HG02571 (cell line): ENCODE results near the gene CREB3L2.

ENCODE experiments used
- ATAC-seq: cut with Tn5 transposase; IDR thresholded peaks from one replicate; pipeline ENCODE4 v1.9.1; 2021; ENCODE audit warnings: mild to moderate bottlenecking, moderate library complexity; ENCODE audit not compliant: unreplicated experiment

The CREB3L2 gene

GRCh38 chr7:137953665-137954470 lies 48.0 kb downstream of the CREB3L2 start:
- ATAC-seq: no peak

GRCh38 chr7:137953043-137953664 lies 48.7 kb downstream of the CREB3L2 start:
- no peak for ATAC-seq

DNA sequence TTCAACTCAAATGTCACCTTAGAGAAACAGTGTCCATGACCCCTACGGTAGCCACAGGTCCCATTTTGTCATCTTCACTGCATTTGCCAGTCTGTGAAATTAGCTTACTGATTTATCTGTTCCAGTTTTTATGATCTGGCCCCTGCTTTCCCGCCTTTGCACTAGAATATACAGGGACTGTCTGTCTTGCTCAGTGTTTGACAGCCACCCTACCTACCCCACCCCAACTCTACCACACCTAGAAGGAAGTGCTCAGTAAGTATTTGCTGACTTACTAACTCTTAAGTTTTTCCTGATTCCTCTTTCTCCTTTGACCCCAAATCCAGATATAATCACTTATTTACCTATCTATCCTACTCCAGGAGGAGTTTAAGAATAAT lies 49.5 kb downstream of the CREB3L2 start:
- ATAC-seq: no peak

DNA sequence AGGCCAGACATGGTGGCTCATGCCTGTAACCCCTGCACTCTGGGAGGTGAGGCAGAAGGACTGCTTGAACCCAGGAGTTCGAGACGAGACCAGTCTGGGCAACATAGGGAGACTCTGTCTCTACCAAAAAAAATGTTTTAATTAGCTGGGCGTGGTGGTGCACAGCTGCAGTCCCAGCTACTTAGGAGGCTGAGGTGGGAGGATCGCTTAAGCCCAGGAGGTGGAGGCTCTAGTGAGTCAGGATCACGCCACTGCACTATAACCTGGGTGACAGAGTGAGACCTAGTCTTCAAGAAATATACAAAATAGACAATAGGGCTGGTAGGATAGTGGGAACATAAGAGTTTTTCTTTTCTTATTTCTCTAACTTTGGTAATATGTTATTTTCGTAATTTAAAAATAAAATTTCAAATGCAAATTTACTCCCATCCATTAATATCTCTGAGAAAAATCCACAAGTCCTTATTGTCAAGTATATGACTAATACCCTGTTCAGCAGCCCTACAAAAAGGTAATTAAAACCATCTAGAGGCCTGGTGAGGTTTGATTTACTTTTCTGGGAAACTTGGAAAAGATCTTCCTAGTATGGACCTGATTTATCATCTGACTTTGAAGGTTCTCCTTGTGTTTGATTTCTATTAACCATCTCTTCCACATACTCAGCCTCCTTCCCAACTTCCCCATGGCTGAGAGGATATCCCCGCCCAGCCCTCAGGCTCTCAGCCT lies 50.0 kb downstream of the CREB3L2 start:
- ATAC-seq: no peak

DNA sequence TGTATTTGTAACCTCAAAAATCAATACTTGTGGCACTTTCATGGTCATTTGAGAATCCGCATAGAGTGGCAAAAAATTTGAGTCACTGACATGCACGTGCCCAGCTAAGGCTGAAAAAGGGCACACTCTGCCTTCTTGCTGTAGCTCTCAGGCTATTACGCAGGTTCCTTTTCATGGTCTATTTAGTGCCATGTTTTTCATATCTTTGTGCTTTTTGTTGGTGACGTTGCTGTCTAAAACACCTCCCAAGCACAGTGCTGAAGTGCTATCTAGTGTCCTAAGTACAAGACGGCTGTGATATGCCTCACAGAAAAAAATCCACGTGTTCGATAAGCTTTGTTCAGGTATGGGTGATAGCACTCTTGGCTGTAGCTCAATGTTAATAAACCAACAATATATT lies 50.9 kb downstream of the CREB3L2 start:
- ATAC-seq: no peak

DNA sequence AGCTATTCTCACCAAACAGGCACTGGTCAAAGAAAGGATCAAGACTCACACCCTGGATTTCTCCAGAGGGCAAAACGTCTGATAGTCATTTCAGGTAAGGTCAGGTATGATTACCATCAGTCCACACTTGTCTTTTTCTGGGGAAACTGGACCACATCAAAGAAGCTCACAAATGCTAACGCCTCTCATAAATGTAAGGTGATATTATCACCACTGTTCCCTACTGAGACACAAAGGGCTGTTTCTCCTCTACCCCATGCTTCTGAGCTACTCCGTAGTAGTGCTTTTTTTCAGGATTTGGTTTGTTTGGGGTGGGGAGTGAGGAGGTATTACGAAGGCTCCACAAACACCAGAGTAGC lies 51.6 kb downstream of the CREB3L2 start:
- no peak for ATAC-seq

GRCh38 chr7:137949416-137950262 lies 52.2 kb downstream of the CREB3L2 start:
- no peak for ATAC-seq

- no peak for ATAC-seq
Measured at GRCh38 chr7:137948845-137949330, 53.0 kb downstream of the CREB3L2 start.

- ATAC-seq: no peak
Measured at GRCh38 chr7:137948083-137948844, 53.6 kb downstream of the CREB3L2 start.

DNA sequence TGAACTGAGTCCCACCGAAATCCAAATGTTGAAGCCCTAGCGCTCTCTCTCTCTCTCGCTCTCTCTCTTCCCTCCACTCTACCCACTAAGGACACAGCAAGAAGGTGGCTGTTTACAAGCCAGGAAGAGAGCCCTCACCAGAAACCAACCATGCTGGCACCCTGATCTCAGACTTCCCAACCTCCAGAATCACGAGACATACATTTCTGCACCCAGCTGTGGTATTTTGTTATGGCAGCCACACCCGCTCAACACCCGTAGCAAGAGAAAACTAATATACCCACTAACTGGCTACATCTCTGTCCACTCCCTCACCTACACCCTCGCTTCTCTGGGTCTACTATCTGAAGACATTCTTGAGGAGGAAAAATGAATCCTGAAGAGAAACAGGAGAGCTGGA lies 54.8 kb downstream of the CREB3L2 start:
- ATAC-seq: no peak

DNA sequence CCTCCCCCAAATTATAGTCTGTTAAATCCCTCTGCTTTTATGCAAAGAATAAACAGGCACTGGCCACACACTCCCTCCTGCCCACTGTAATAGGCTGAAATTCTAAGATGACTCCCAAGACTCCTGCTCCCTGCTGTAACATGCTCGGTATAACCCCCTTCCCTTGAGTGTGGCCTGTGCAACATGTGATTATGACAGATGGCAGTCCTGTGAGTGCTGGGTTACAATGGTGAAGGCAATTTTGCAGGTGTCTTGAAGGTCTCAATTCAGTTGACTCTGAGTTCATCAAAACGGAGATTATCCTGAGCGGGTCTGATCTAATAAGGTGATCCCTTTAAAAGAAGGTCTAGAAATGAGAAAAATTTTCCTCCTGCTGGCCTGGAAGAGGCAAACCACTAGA lies 55.9 kb downstream of the CREB3L2 start:
- no peak for ATAC-seq

GRCh38 chr7:137944168-137944567 lies 57.7 kb downstream of the CREB3L2 start:
- ATAC-seq: no peak

- ATAC-seq: no peak
Measured at GRCh38 chr7:137943132-137943551, 58.7 kb downstream of the CREB3L2 start.

DNA sequence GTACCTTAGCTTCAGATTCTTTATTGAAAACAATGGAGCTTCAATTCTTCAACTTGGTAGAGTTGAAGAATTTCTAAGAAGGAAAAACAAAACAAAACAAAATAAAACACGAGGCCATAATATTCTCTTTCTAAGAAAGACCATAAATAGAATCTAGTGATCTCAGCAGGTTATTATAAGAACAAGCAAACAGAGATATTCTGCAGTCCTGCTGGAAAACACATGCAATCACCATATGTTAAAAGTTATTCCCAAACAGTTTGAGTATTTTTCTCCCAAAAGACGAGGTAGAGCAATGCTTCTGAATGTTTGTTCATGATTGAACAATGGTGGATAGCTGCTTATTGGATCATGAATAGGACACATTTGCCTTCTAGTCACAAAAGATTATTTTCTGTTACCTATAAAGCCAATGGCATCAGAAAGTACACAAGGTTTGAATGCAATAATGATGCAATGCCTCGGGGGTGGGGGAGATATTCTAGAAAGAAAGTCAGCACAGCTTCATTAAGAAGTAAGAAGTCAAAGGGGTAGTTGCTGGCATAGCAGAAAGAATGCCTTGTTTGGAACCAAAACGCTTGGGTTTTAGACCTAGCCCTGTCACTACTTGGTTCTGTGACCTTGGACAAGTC lies 59.3 kb downstream of the CREB3L2 start:
- no peak for ATAC-seq

- no peak for ATAC-seq
Measured at GRCh38 chr7:137940656-137941518, 61.0 kb downstream of the CREB3L2 start.

- ATAC-seq: no peak
Measured at GRCh38 chr7:137940218-137940617, 61.7 kb downstream of the CREB3L2 start.

DNA sequence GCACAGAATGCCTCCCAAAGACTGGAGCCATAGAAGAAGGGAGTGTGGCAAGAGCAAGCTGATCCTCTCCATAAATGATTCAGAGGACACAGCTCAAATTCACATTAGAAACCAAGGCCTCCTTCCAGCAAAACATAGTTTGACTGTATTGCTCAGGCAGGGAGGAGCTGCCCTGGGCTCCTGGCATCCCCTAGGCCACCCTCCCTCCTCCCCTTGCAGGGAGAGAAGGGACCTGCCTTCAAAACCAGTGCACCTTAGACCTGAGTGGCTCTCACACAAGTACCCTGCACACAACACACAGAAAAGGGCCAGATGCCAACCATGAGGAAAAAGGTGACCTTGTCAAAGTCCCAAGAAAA lies 64.7 kb downstream of the CREB3L2 start:
- no peak for ATAC-seq

DNA sequence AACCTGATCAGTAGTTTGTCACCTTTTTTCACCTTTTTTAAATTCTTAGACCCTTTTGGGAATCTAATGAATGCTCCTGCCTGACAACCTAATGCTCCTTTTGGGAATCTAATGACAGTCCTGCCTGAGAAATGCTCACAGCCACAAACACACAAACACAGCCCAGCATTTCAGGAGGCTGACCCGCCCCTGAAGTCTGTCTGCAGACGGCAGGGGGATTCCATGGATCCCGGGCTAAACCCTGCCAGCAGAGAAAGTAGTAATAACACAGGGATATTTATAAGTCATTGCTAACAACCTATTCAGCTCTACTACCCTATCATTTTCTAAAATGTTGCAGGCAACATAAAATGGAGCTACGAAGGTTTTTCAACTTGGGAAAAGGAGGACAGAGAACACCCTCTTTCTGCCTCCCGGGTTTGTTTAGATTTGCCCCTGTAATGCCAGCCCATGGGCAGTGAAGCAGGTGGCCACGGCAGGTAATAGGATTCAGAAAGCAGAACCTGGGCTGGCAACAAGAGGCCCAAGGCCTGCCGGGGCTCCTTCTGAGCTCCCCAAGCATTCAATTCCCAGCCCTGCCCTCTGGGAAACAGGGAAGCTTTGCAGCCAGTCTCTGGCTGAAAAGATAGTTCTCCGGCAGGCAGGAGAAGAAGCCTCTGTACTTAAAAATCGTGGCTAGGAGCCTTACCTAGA lies 65.2 kb downstream of the CREB3L2 start:
- no peak for ATAC-seq
